HG02884 (cell line): ENCODE measurements around the gene CACNA2D3.
"Not testable (repeated sequence)": the region's sequence is repeated elsewhere in the genome, so short reads cannot be mapped to it uniquely, and the experiment has no call there.

ENCODE experiments used
- ATAC-seq: cut with Tn5 transposase; IDR thresholded peaks from one replicate; pipeline ENCODE4 v1.9.1; 2021; ENCODE audit warnings: mild to moderate bottlenecking, moderate library complexity; ENCODE audit not compliant: unreplicated experiment

Gene CACNA2D3

GRCh38 chr3:54122324-54123002 is at the start of gene CACNA2D3:
TSS of gene CACNA2D3 (plus strand) at chr3:54122552.
- ATAC-seq = no peak

GRCh38 chr3:54073386-54073785 is 49.0 kb upstream of the CACNA2D3 start:
- ATAC-seq = no peak

GRCh38 chr3:54079314-54079713 is 43.0 kb upstream of the CACNA2D3 start:
- ATAC-seq = no peak

GRCh38 chr3:54079730-54080325 is 42.5 kb upstream of the CACNA2D3 start:
- no peak for ATAC-seq

- ATAC-seq = no peak
Measured at GRCh38 chr3:54083921-54084320, 38.4 kb upstream of the CACNA2D3 start.

GRCh38 chr3:54085936-54086335 is 36.4 kb upstream of the CACNA2D3 start:
- no peak for ATAC-seq

GRCh38 chr3:54086652-54087405 is 35.5 kb upstream of the CACNA2D3 start:
- no peak for ATAC-seq

- ATAC-seq = no peak
Measured at GRCh38 chr3:54087581-54088410, 34.6 kb upstream of the CACNA2D3 start.

GRCh38 chr3:54093491-54094248 is 28.7 kb upstream of the CACNA2D3 start:
- no peak for ATAC-seq

- ATAC-seq = no peak
Measured at GRCh38 chr3:54094926-54095325, 27.4 kb upstream of the CACNA2D3 start.

- no peak for ATAC-seq
Measured at GRCh38 chr3:54099381-54099780, 23.0 kb upstream of the CACNA2D3 start.

- ATAC-seq = no peak
Measured at GRCh38 chr3:54104084-54104483, 18.3 kb upstream of the CACNA2D3 start.

- not testable (repeated sequence) for ATAC-seq
Measured at GRCh38 chr3:54116129-54116528, 6.2 kb upstream of the CACNA2D3 start.

GRCh38 chr3:54120657-54121413 is 1.5 kb upstream of the CACNA2D3 start:
- no peak for ATAC-seq

- ATAC-seq = no peak
Measured at GRCh38 chr3:54121414-54122323, 683 bp upstream of the CACNA2D3 start.

- ATAC-seq = no peak
Measured at GRCh38 chr3:54123003-54123775, 837 bp downstream of the CACNA2D3 start.

GRCh38 chr3:54123776-54124196 is 1.4 kb downstream of the CACNA2D3 start:
- no peak for ATAC-seq

GRCh38 chr3:54125300-54125699 is 2.9 kb downstream of the CACNA2D3 start:
- no peak for ATAC-seq
